Measurements from ENCODE around the gene ERC2.

The ERC2 gene

DNA sequence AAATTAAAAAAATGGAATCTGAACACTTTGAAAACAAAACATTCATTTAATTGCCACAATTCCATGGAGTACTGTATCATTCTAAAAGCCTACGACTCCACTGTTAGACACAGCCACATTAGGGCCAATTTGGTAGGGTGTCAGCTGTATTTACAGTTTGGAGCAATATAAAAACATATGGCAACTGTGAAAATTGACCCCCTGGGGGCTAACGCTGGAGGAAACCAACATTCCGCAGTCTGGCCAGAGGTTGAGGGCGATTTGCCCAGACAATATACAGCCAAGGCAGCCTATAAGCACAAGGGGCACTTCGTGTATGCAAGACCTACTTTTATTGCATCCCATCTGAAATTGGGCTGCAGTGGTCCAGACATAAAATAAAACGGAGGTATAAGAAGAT lies 504.7 kb downstream of the ERC2 start:
- TF ChIP-seq, protein P1, sequence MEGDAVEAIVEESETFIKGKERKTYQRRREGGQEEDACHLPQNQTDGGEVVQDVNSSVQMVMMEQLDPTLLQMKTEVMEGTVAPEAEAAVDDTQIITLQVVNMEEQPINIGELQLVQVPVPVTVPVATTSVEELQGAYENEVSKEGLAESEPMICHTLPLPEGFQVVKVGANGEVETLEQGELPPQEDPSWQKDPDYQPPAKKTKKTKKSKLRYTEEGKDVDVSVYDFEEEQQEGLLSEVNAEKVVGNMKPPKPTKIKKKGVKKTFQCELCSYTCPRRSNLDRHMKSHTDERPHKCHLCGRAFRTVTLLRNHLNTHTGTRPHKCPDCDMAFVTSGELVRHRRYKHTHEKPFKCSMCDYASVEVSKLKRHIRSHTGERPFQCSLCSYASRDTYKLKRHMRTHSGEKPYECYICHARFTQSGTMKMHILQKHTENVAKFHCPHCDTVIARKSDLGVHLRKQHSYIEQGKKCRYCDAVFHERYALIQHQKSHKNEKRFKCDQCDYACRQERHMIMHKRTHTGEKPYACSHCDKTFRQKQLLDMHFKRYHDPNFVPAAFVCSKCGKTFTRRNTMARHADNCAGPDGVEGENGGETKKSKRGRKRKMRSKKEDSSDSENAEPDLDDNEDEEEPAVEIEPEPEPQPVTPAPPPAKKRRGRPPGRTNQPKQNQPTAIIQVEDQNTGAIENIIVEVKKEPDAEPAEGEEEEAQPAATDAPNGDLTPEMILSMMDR (IDR thresholded peaks at IDR 0.05; ENCODE audit: extremely low read depth, missing control alignments), result no peak
- DNase-seq (ENCODE audit: low spot score), result no peak

DNA sequence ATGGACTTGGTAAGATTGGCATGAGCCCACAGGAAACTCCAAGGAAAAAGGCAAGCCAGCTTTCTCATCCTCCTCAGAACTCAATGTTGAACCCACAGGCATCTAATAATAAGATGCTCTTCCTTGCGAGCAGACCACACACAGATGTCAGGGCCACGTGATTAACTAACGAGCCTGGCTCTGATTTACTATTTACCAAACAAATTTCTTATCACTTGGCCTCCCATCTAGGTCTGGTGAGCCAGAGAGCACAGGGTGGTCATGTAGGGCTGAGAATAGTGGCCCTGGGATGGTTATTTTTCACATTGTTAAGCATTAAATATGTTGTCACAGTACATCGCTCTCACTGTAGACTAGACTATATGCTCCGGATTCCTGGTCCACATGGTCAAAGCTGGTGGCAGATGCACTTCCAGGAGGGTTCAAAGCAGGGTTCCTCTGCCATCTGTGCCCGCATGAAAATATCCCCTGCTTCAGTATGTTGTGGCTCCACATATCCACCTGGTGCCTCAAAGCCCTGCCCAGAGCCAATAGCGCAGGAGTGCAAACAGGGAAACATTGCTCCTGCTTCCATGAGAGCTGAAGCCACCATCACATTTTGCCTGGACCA lies 508.7 kb downstream of the ERC2 start:
- TF ChIP-seq, protein P1 (IDR thresholded peaks at IDR 0.05; ENCODE audit: extremely low read depth, missing control alignments), result no peak
- no peak for DNase-seq (ENCODE audit: low spot score)

DNA sequence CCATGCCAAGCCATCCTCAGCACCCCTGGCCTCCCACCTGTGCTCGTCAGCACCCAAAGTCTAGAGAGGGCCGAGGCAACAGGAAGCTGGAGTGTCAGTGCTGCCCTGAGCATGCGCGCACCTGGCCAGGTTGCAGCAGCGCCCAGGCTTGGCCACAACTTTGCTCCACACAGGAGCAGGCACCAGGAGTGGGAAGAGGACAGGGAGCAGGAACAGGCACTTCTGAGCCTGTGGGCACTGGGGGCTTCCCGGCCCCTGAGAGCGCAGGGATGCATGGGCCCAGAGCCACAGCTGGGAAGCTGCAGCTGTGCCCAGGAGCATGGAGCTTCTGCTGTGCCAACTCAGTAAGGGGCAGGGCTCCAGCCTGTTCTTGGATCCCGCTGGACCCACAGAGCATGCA lies 509.7 kb downstream of the ERC2 start:
- no peak for DNase-seq (ENCODE audit: low spot score)

DNA sequence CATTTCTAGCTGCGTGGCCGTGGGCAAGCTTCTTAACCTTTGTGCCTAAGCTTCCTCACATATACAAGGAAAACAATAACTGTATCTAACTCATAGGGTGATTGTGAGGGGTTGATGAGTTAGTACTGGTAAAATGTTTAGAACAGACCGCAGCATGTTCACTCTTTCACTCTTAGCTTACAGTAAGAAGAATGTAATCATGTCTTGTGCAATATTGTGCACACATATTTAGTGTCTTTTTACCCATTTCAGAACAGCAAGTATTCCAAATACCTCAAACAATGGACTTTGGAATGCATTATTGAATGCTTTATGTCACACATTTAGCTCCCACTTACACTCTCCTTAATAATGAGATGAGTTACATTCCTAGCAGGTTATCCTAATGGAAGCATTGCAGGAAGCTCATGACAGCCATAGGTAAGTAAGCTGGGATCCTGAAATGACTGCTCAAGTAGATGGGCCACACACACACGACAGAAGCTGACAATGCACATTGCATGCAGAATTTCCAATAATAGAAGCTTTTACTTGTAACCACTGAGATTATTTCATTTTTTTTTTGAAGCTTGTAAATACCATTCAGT lies 512.3 kb downstream of the ERC2 start:
- no peak for DNase-seq (ENCODE audit: low spot score)
- TF ChIP-seq, protein P1 (IDR thresholded peaks at IDR 0.05; ENCODE audit: extremely low read depth, missing control alignments), result no peak

More for the DNA sequence above, 509.7 kb downstream of the ERC2 start:
- TF ChIP-seq, protein P1 (IDR thresholded peaks at IDR 0.05; ENCODE audit: extremely low read depth, missing control alignments), result no peak

DNA sequence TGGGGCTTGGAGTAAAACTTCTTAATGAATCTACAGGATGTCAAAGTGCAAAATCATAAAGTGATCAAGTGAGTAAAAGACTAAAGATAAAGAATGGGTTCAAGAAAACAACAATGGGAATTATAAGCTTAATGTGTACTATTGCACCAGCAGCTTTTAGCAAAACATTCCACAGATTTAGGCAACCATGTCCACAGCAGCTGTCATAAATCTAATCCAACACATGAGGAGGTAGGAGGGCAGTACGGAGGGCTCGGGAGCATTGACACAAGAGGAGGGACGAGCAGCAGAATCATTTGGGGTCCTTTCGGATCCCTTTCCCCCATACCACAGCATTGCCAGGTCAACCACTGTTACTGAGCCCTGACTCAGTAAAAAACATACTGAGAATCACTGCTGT lies 516.9 kb downstream of the ERC2 start:
- TF ChIP-seq, protein P1 (IDR thresholded peaks at IDR 0.05; ENCODE audit: extremely low read depth, missing control alignments), result no peak
- DNase-seq (ENCODE audit: low spot score), result no peak

DNA sequence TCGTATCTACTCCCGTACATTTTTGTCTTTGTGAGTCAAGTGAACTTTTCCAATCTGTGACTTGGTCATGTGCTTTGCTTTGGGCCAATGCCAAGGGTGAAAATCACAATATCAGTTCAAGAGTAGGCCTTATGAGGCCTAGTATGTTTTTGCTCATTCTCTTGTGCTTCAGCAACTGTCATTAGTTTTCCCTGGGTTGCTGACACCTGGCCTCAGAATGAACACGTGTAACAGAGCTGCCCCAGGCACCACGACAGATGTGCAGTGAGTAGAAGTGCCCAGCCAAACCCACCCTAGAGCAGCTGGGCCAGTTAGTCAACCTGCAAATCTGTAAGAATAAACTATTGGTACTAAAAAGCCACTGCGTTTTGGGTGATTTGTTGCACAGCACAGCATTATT lies 520.9 kb downstream of the ERC2 start:
- DNase-seq (ENCODE audit: low spot score), result no peak
- TF ChIP-seq, protein P1 (IDR thresholded peaks at IDR 0.05; ENCODE audit: extremely low read depth, missing control alignments), result no peak

DNA sequence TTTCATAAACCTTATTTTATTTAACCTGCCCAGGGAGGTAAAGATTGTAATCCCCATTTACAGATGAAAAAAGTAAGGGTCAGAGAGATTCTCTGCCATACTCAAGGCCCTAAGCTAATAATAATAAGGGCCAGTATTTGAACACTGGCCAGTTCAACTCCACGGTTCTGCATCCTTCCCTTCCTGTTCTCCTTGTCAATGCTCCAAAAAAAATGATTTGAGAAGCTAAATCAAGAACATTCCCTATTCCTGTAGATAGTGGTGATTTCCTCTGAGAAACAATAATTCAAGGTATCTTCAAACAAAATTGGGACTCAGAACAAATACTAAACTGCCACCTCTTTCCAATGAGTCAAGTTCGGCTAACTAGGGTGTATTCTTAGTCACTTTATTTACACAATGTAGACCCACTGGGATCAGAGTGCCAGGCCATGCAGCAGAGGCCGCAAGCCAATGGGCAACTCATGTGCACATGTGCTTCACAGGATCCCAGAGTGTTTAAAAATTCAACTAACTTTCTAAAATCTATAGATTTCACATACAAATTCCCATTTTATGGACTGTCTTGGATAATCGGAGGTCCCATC lies 521.6 kb downstream of the ERC2 start:
- TF ChIP-seq, protein P1 (IDR thresholded peaks at IDR 0.05; ENCODE audit: extremely low read depth, missing control alignments), result no peak
- no peak for DNase-seq (ENCODE audit: low spot score)
